HCT116 (cell line): ENCODE data around the gene PRKACA. TPM values are rescaled to one million over a fixed set of nuclear protein-coding genes. Genes with fewer than 3 reads are reported as not detected.
A peak's percentile ranks its signal among the peaks of the same experiment; 100 is the strongest.

Source experiments
- ATAC-seq: fragments of 200-7000 bp; cut with Tn5 transposase; 2 replicates; pipeline ENCODE4 v1.9.1; 2020; ENCODE audit warnings: mild to moderate bottlenecking, moderate library complexity
- BruUV-seq: library from RNA; stranded (reverse); fragments of 400-500 nt; replicated peaks from 2 replicates; lab custom pipeline; 2021; lab: Mats Ljungman, UMichigan
- CTCF ChIA-PET: fragments of 300-600 bp; sonication (Branson Sonifier 250); formaldehyde crosslinking; loops from one replicate; lab custom pipeline; 2021; ENCODE audit warnings: antibody characterized with exemption; lab: Charles Lee
- POLR2A ChIA-PET: fragments of 300-600, 350-600 bp; sonication (Branson Sonifier 250); formaldehyde crosslinking; loops from one replicate; lab custom pipeline; 2021; ENCODE audit warnings: antibody characterized with exemption; lab: Charles Lee
- RAD21 ChIA-PET, 2 experiments: fragments of 300-600 bp; sonication (Branson Sonifier 250); formaldehyde crosslinking; loops; one replicate each; lab custom pipeline; 2023; ENCODE audit warnings: low total read pairs in 2 of 2; ENCODE audit not compliant: uncharacterized antibody in 2 of 2, unreplicated experiment in 2 of 2, low non-redundant PET in 1 of 2; lab: Charles Lee
- DNase-seq: peaks from one replicate; pipeline ENCODE4 v3.0.0-alpha.2; 2010; ENCODE audit warnings: low read depth, low spot score
- H2AFZ ChIP-seq: fragments of 200-600 bp; shearing (Covaris generic), sonication (generic); 2 replicates; pipeline ENCODE4 v1.6.1; 2017; ENCODE audit warnings: low read depth, mixed run types, mixed read lengths, antibody characterized with exemption, low read length; ENCODE audit not compliant: poor library complexity, severe bottlenecking
- H3K27ac ChIP-seq: 2 replicates; pipeline ENCODE4 v1.5.1; 2012; ENCODE audit warnings: low read depth, low read length
- H3K27me3 ChIP-seq: fragments of 200-600 bp; sonication (generic); 2 replicates; pipeline ENCODE4 v1.6.1; 2016; ENCODE audit warnings: mixed run types, low read length, mixed read lengths; ENCODE audit not compliant: insufficient read depth
- H3K36me3 ChIP-seq, 2 experiments: fragments of 200-500 bp in 1 of 2; fragments of 200-600 bp in 1 of 2; sonication (Bioruptor generic) in 1 of 2; sonication (generic) in 1 of 2; 2 replicates each; pipeline versions ENCODE4 v1.5.1 to v1.6.1; 2014 to 2016; ENCODE audit warnings: low read length in 2 of 2, inconsistent platforms in 1 of 2, mixed read lengths in 1 of 2, mixed run types in 1 of 2; ENCODE audit not compliant: insufficient read depth in 2 of 2, control insufficient read depth in 1 of 2
- H3K4me1 ChIP-seq, 2 experiments: fragments of 200-600 bp in 1 of 2; sonication (generic) in 1 of 2; 2 replicates each; pipeline versions ENCODE4 v1.5.1 to v1.6.1; 2012 to 2017; ENCODE audit warnings: low read length in 2 of 2, inconsistent platforms in 1 of 2, mild to moderate bottlenecking in 1 of 2, mixed read lengths in 1 of 2, mixed run types in 1 of 2, moderate library complexity in 1 of 2; ENCODE audit not compliant: insufficient read depth in 2 of 2, control insufficient read depth in 1 of 2
- H3K4me2 ChIP-seq: fragments of 200-600 bp; sonication (generic); 2 replicates; pipeline ENCODE4 v1.6.1; 2017; ENCODE audit warnings: mixed run types, low read length, mixed read lengths
- H3K4me3 ChIP-seq, 2 experiments: fragments of 200-600 bp in 1 of 2; sonication (generic) in 1 of 2; replicated peaks in 1 of 2; 2 replicates each; pipeline ENCODE4 v1.5.1; 2011 to 2016; ENCODE audit warnings: low read length in 2 of 2, control low read depth in 1 of 2, low read depth in 1 of 2, mild to moderate bottlenecking in 1 of 2, mixed read lengths in 1 of 2, mixed run types in 1 of 2
- H3K79me2 ChIP-seq: fragments of 200-600 bp; sonication (generic); 2 replicates; pipeline ENCODE4 v1.6.1; 2017; ENCODE audit warnings: mild to moderate bottlenecking, mixed run types, low read length, moderate library complexity, mixed read lengths; ENCODE audit not compliant: insufficient read depth
- H3K9ac ChIP-seq: fragments of 200-600 bp; sonication (generic); 2 replicates; pipeline ENCODE4 v1.6.1; 2016; ENCODE audit warnings: low read length, mixed read lengths
- H3K9me2 ChIP-seq: fragments of 200-600 bp; sonication (generic), shearing (Covaris generic); 2 replicates; pipeline ENCODE4 v1.6.1; 2017; ENCODE audit warnings: mixed run types, mild to moderate bottlenecking, moderate library complexity; ENCODE audit not compliant: insufficient read depth
- H3K9me3 ChIP-seq, 2 experiments: fragments of 200-500 bp in 1 of 2; fragments of 200-600 bp in 1 of 2; sonication (Bioruptor generic) in 1 of 2; sonication (generic) in 1 of 2; 2 replicates each; pipeline ENCODE4 v1.6.1; 2014 to 2017; ENCODE audit warnings: low read length in 2 of 2, mixed read lengths in 2 of 2, inconsistent platforms in 1 of 2, low read depth in 1 of 2, mild to moderate bottlenecking in 1 of 2, mixed run types in 1 of 2, moderate library complexity in 1 of 2; ENCODE audit not compliant: control insufficient read depth in 1 of 2, insufficient read depth in 1 of 2
- H4K20me1 ChIP-seq: fragments of 200-600 bp; sonication (generic), shearing (Covaris generic); 2 replicates; pipeline ENCODE4 v1.6.1; 2017; ENCODE audit warnings: mixed run types, mild to moderate bottlenecking, moderate library complexity; ENCODE audit not compliant: insufficient read depth
- EGR1 ChIP-seq: IDR thresholded peaks from 2 replicates; pipeline ENCODE4 v1.6.1; 2012; ENCODE audit warnings: low read depth
- FOSL1 ChIP-seq: IDR thresholded peaks from 2 replicates; pipeline ENCODE4 v1.6.1; 2012; ENCODE audit warnings: low read depth
- JUND ChIP-seq: IDR thresholded peaks from 2 replicates; pipeline ENCODE4 v1.6.1; 2012
- POLR2A ChIP-seq: IDR thresholded peaks from 2 replicates; pipeline ENCODE4 v1.7.0; 2011; ENCODE audit warnings: borderline replicate concordance; ENCODE audit not compliant: insufficient read depth, insufficient read length; ENCODE audit errors: extremely low read depth
- POLR2AphosphoS5 ChIP-seq: IDR thresholded peaks from 2 replicates; pipeline ENCODE4 v1.6.1; 2011; ENCODE audit warnings: mild to moderate bottlenecking, low read depth, low read length, moderate library complexity
- RAD21 ChIP-seq: IDR thresholded peaks from 2 replicates; pipeline ENCODE4 v1.6.1; 2012; ENCODE audit warnings: low read depth, mild to moderate bottlenecking
- SRF ChIP-seq: IDR thresholded peaks from 2 replicates; pipeline ENCODE4 v1.6.1; 2012; ENCODE audit warnings: low read depth
- intact Hi-C: fragments of 100-400 bp; cut with micrococcal nuclease; formaldehyde crosslinking; loops from 2 replicates; pipeline ENCODE4 v1.10.0; 2022
- total RNA-seq: library from RNA; stranded (reverse); gene quantifications from one replicate; pipeline ENCODE4 v1.2.1, GENCODE V29; 2021; ENCODE audit not compliant: unreplicated experiment
- TF ChIP-seq, protein P1 (sequence below), 3 experiments: fragments of 200-600 bp in 1 of 3; sonication (generic) in 1 of 3; IDR thresholded peaks in 2 of 3; conservative IDR thresholded peaks in 1 of 3; 2 replicates each; pipeline ENCODE4 v1.5.1; 2012 to 2017; ENCODE audit warnings: low read depth in 2 of 3, low read length in 2 of 3, antibody characterized with exemption in 1 of 3, borderline replicate concordance in 1 of 3, control low read depth in 1 of 3, mild to moderate bottlenecking in 1 of 3, mixed read lengths in 1 of 3, mixed run types in 1 of 3, moderate library complexity in 1 of 3; ENCODE audit not compliant: insufficient read depth in 1 of 3

The PRKACA gene
- total RNA-seq, 1 experiment from 2014 or later, result 95.7 TPM

DNA sequence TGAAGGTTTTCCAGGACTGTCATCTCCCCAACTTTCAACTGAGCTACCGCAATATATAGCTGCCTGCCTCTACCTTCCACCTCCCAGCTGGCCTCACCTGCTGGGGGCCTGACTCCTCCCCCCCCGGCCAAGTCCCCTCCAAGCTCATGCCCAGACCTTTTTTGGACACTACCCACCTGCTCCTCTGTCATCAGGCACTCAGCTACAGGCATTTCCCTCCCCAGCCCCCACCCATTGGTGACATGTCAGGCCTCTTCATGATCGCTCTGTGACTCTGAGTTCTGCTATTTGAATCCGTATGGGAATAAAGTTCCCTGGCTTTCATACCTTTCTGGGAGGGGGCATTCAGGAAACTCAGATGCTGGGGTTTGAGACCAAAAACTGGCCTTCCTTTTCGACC lies 1.8 kb downstream of the PRKACA start:
- Histone ChIP-seq H3K9ac (no peak overlapping the region), H3K36me3 (no peaks in the 10 kb centered on the region; a peak in 2 of 4 replicates), H3K9me3 (no peaks in the 10 kb centered on the region), H3K9me2 (no peaks in the 10 kb centered on the region), H2AFZ (no peak overlapping the region)
- intact Hi-C loops, result no loop called here
- no peak for DNase-seq
- no TSS peak for BruUV-seq
- CTCF ChIA-PET, result interaction anchor here (0.7 to 3.2 kb wide), 6 partner anchors 22 to 236 kb away, joined by 3 to 18 read pairs (median 4); partner anchors contain the start of gene ASF1B
- TF ChIP-seq SRF (no peak), EGR1 (no peak), POLR2A (no peak), POLR2AphosphoS5 (no peak), FOSL1 (no peak)
- TF ChIP-seq, all 23 proteins: peak for 0
- ChIA-PET POLR2A (interaction anchor here (1.1 kb wide), 1 partner anchor 21 kb away, joined by 4 read pairs; the partner anchor contains the start of gene ASF1B), RAD21 (interaction anchor here in 1 of 2 experiments (0.6 kb wide), 1 partner anchor 243 kb away, joined by 3 read pairs; no protein-coding TSS in a partner anchor)
- Histone ChIP-seq H3K4me3 (no peak overlapping the region), H3K79me2 (peaks cover 27% of the 10 kb centered on the region), H3K4me2 (peak overlapping the region; percentile 93), H3K27me3 (no peaks in the 10 kb centered on the region), H3K4me1 (peaks cover 36 to 47% of the 10 kb centered on the region in 2 experiments), H4K20me1 (no peaks in the 10 kb centered on the region), H3K27ac (no peak overlapping the region)
- no peak for ATAC-seq

DNA sequence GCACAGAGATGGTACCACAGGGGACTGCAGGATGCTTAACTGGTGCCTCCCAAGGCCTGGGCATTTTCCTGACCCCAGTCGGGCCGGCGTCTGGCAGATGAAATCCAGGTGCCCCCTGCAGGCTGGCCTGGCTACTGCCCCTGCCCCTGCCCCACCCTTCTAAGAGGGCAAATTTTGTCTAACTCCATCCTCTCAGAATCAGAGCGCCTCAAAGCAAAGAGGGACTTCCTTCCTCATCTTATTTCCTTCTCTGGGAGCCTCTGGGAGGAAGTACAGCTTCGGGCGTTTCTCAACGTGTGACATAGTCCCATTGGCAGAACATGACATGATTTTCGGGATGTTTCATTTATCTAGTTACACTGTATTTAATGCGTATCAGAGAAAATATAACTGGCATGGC lies 2.7 kb downstream of the PRKACA start:
- Histone ChIP-seq H3K9ac (peak overlapping the region; percentile 27; the same call in 1 of the 2 replicates), H3K4me1 (peaks cover 36 to 47% of the 10 kb centered on the region in 2 experiments), H3K9me3 (no peaks in the 10 kb centered on the region), H3K4me2 (peak overlapping the region; percentile 89), H4K20me1 (no peaks in the 10 kb centered on the region), H3K27me3 (no peaks in the 10 kb centered on the region), H3K27ac (peak overlapping the region; percentile 68), H3K79me2 (peaks cover 27% of the 10 kb centered on the region), H3K4me3 (peak overlapping the region in 1 of 2 experiments; percentile 88; a peak in 1 of 4 replicates), H3K36me3 (no peaks in the 10 kb centered on the region; a peak in 2 of 4 replicates), H2AFZ (no peak overlapping the region), H3K9me2 (no peaks in the 10 kb centered on the region)
- ChIA-PET CTCF (interaction anchor here (0.5 to 3.2 kb wide), 10 partner anchors 22 to 236 kb away, joined by 3 to 18 read pairs (median 3); partner anchors contain the start of genes ASF1B, MISP3 and RFX1), POLR2A (interaction anchor here (1.1 kb wide), 1 partner anchor 22 kb away, joined by 4 read pairs; the partner anchor contains the start of gene ASF1B), RAD21 (interaction anchor here in 1 of 2 experiments (0.6 kb wide), 1 partner anchor 242 kb away, joined by 3 read pairs; no protein-coding TSS in a partner anchor)
- TF ChIP-seq RAD21, result peak; percentile 72
- no peak for TF ChIP-seq JUND
- TF ChIP-seq, protein P1, sequence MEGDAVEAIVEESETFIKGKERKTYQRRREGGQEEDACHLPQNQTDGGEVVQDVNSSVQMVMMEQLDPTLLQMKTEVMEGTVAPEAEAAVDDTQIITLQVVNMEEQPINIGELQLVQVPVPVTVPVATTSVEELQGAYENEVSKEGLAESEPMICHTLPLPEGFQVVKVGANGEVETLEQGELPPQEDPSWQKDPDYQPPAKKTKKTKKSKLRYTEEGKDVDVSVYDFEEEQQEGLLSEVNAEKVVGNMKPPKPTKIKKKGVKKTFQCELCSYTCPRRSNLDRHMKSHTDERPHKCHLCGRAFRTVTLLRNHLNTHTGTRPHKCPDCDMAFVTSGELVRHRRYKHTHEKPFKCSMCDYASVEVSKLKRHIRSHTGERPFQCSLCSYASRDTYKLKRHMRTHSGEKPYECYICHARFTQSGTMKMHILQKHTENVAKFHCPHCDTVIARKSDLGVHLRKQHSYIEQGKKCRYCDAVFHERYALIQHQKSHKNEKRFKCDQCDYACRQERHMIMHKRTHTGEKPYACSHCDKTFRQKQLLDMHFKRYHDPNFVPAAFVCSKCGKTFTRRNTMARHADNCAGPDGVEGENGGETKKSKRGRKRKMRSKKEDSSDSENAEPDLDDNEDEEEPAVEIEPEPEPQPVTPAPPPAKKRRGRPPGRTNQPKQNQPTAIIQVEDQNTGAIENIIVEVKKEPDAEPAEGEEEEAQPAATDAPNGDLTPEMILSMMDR (IDR thresholded peaks at IDR 0.05 in 2 of 3, conservative IDR thresholded peaks at IDR 0.05 in 1 of 3; ENCODE audit: borderline replicate concordance in 1 of 3, insufficient read depth in 1 of 3, low read depth in 2 of 3, low read length in 2 of 3), result peak; percentile 68 to 80 (median 74); a peak in 5 of 6 replicates
- no TSS peak for BruUV-seq
- ATAC-seq, result no peak
- intact Hi-C loops, result loop anchor here (1.0 to 5.0 kb wide), 2 partner anchors 43 to 235 kb away; partner anchors contain the start of gene MISP3
- DNase-seq, result no peak
